Karpas-422 (cell line): Measurements from ENCODE around the gene TENT4A. TPM values are rescaled to one million over a fixed set of nuclear protein-coding genes. Genes with fewer than 3 reads are reported as not detected.

Source experiments
- DNase-seq: peaks from one replicate; pipeline ENCODE4 v3.0.0-alpha.2; 2015
- H2AFZ ChIP-seq: fragments of 200-600 bp; sonication (generic); 2 replicates; pipeline ENCODE4 v1.6.1; 2014; ENCODE audit warnings: antibody characterized with exemption, low read length, mixed read lengths
- H3K27ac ChIP-seq: fragments of 200-600 bp; sonication (generic); 2 replicates; pipeline ENCODE4 v1.5.1; 2014; ENCODE audit warnings: mild to moderate bottlenecking, low read length, moderate library complexity
- H3K27me3 ChIP-seq: fragments of 200-600 bp; sonication (generic); 2 replicates; pipeline ENCODE4 v1.6.1; 2014; ENCODE audit warnings: low read length, mixed read lengths
- H3K36me3 ChIP-seq: fragments of 200-600 bp; sonication (generic); 2 replicates; pipeline ENCODE4 v1.6.1; 2014; ENCODE audit warnings: low read length, mixed read lengths; ENCODE audit not compliant: insufficient read depth
- H3K4me1 ChIP-seq: fragments of 200-600 bp; sonication (generic); 2 replicates; pipeline ENCODE4 v1.6.1; 2014; ENCODE audit warnings: mild to moderate bottlenecking, low read length, mixed read lengths
- H3K4me2 ChIP-seq: fragments of 200-600 bp; sonication (generic); 2 replicates; pipeline ENCODE4 v1.6.1; 2014; ENCODE audit warnings: low read length, low read depth, mild to moderate bottlenecking; ENCODE audit not compliant: poor library complexity, severe bottlenecking
- H3K4me3 ChIP-seq: fragments of 200-600 bp; sonication (generic); 2 replicates; pipeline ENCODE4 v1.5.1; 2014; ENCODE audit warnings: mild to moderate bottlenecking, antibody characterized with exemption, low read length, mixed read lengths
- H3K79me2 ChIP-seq: fragments of 200-600 bp; sonication (generic); 2 replicates; pipeline ENCODE4 v1.6.1; 2014; ENCODE audit warnings: mild to moderate bottlenecking, low read length, mixed read lengths
- H3K9ac ChIP-seq: fragments of 200-600 bp; sonication (generic); 2 replicates; pipeline ENCODE4 v1.6.0; 2014; ENCODE audit warnings: low read length
- H3K9me2 ChIP-seq: fragments of 200-600 bp; sonication (generic), shearing (Covaris generic); replicated peaks from 2 replicates; pipeline ENCODE4 v1.6.0; 2014; ENCODE audit warnings: mild to moderate bottlenecking, low read length, moderate library complexity; ENCODE audit not compliant: insufficient read depth
- H3K9me3 ChIP-seq: fragments of 300-700, 200-600 bp; sonication (generic); 2 replicates; pipeline ENCODE4 v1.6.1; 2014; ENCODE audit warnings: low read length, mixed read lengths
- H4K20me1 ChIP-seq: fragments of 200-600 bp; sonication (generic); 2 replicates; pipeline ENCODE4 v1.6.1; 2014; ENCODE audit warnings: mild to moderate bottlenecking, antibody characterized with exemption, low read length, low read depth; ENCODE audit not compliant: insufficient read depth
- total RNA-seq: library from RNA; depleted of rRNA; stranded (reverse); fragments of >200 nt; shearing (Covaris generic); gene quantifications from 2 replicates; pipeline ENCODE4 v1.2.3, GENCODE V29; 2014; ENCODE audit warnings: low replicate concordance

TENT4A gene
- total RNA-seq, 1 experiment from 2014 or later: 45.3 TPM

- Histone ChIP-seq H3K9me2 (no peaks in the 10 kb centered on the region), H3K4me1 (peaks cover 74% of the 10 kb centered on the region), H2AFZ (no peak overlapping the region), H3K4me2 (peak overlapping the region; percentile 91), H3K27me3 (no peaks in the 10 kb centered on the region), H3K9me3 (no peaks in the 10 kb centered on the region), H3K9ac (peak overlapping the region; percentile 77), H3K79me2 (peaks cover 75% of the 10 kb centered on the region), H3K27ac (no peak overlapping the region), H3K36me3 (peaks cover 12% of the 10 kb centered on the region; the same call in 1 of the 2 replicates), H4K20me1 (peaks cover 55% of the 10 kb centered on the region), H3K4me3 (peak overlapping the region; percentile 83; the same call in 1 of the 2 replicates)
- DNase-seq: no peak
Measured at GRCh38 chr5:6716629-6717149, 3.5 kb downstream of the TENT4A start.

GRCh38 chr5:6717247-6717646 lies 4.0 kb downstream of the TENT4A start:
- no peak overlapping the region for H2AFZ ChIP-seq
- DNase-seq: no peak
- H3K27me3 ChIP-seq: no peaks in the 10 kb centered on the region
- H4K20me1 ChIP-seq: peaks cover 55% of the 10 kb centered on the region
- H3K27ac ChIP-seq: no peak overlapping the region
- H3K9me2 ChIP-seq: no peaks in the 10 kb centered on the region
- H3K9ac ChIP-seq: peak overlapping the region; percentile 77; the same call in 1 of the 2 replicates
- peak overlapping the region; percentile 91 for H3K4me2 ChIP-seq
- peak overlapping the region; percentile 83; the same call in 1 of the 2 replicates for H3K4me3 ChIP-seq
- peaks cover 81% of the 10 kb centered on the region for H3K79me2 ChIP-seq
- peaks cover 74% of the 10 kb centered on the region for H3K4me1 ChIP-seq
- no peaks in the 10 kb centered on the region for H3K9me3 ChIP-seq
- peaks cover 12% of the 10 kb centered on the region; the same call in 1 of the 2 replicates for H3K36me3 ChIP-seq

- Histone ChIP-seq H3K9me3 (no peaks in the 10 kb centered on the region), H3K27ac (no peak overlapping the region), H3K4me3 (no peak overlapping the region), H2AFZ (no peak overlapping the region), H3K4me2 (peak overlapping the region; percentile 91), H3K9me2 (no peaks in the 10 kb centered on the region), H3K79me2 (peaks cover 85% of the 10 kb centered on the region), H3K27me3 (no peaks in the 10 kb centered on the region), H4K20me1 (peaks cover 55% of the 10 kb centered on the region), H3K4me1 (peaks cover 74% of the 10 kb centered on the region), H3K9ac (peak overlapping the region; percentile 30; the same call in 1 of the 2 replicates), H3K36me3 (peaks cover 12% of the 10 kb centered on the region; the same call in 1 of the 2 replicates)
- DNase-seq: no peak
Measured at GRCh38 chr5:6717687-6718086, 4.5 kb downstream of the TENT4A start.

- Histone ChIP-seq H3K27me3 (no peaks in the 10 kb centered on the region), H3K9me3 (no peaks in the 10 kb centered on the region), H3K79me2 (peaks cover 90% of the 10 kb centered on the region), H4K20me1 (peaks cover 55% of the 10 kb centered on the region), H3K36me3 (peaks cover 12% of the 10 kb centered on the region; the same call in 1 of the 2 replicates), H3K4me2 (peak overlapping the region; percentile 91), H3K9me2 (no peaks in the 10 kb centered on the region), H2AFZ (no peak overlapping the region), H3K9ac (peak overlapping the region; percentile 16; the same call in 1 of the 2 replicates), H3K4me3 (no peak overlapping the region), H3K27ac (no peak overlapping the region), H3K4me1 (peaks cover 80% of the 10 kb centered on the region)
- DNase-seq: no peak
Measured at GRCh38 chr5:6718161-6718681, 5.0 kb downstream of the TENT4A start.

GRCh38 chr5:6718718-6719117 lies 5.5 kb downstream of the TENT4A start:
- Histone ChIP-seq H3K4me2 (no peak overlapping the region), H2AFZ (no peak overlapping the region), H3K27me3 (no peaks in the 10 kb centered on the region), H3K36me3 (peaks cover 12% of the 10 kb centered on the region; the same call in 1 of the 2 replicates), H3K9me3 (no peaks in the 10 kb centered on the region), H3K79me2 (peaks cover 95% of the 10 kb centered on the region), H3K27ac (no peak overlapping the region), H4K20me1 (peaks cover 55% of the 10 kb centered on the region), H3K4me1 (peaks cover 80% of the 10 kb centered on the region), H3K9me2 (no peaks in the 10 kb centered on the region), H3K9ac (peak overlapping the region; percentile 16; the same call in 1 of the 2 replicates), H3K4me3 (no peak overlapping the region)
- DNase-seq: no peak

GRCh38 chr5:6719417-6719816 lies 6.2 kb downstream of the TENT4A start:
- no peaks in the 10 kb centered on the region for H3K9me3 ChIP-seq
- no peak overlapping the region for H3K27ac ChIP-seq
- H3K27me3 ChIP-seq: no peaks in the 10 kb centered on the region
- H2AFZ ChIP-seq: no peak overlapping the region
- no peak for DNase-seq
- peaks cover 82% of the 10 kb centered on the region for H3K4me1 ChIP-seq
- H3K4me2 ChIP-seq: peak overlapping the region; percentile 10
- H4K20me1 ChIP-seq: peaks cover 55% of the 10 kb centered on the region
- peaks cover 12% of the 10 kb centered on the region; the same call in 1 of the 2 replicates for H3K36me3 ChIP-seq
- H3K79me2 ChIP-seq: peaks cover 99% of the 10 kb centered on the region
- H3K9ac ChIP-seq: no peak overlapping the region
- H3K4me3 ChIP-seq: no peak overlapping the region
- no peaks in the 10 kb centered on the region for H3K9me2 ChIP-seq

- Histone ChIP-seq H3K9ac (no peak overlapping the region), H3K36me3 (peaks cover 12% of the 10 kb centered on the region; the same call in 1 of the 2 replicates), H2AFZ (no peak overlapping the region), H3K4me2 (peak overlapping the region; percentile 10), H4K20me1 (peaks cover 50% of the 10 kb centered on the region), H3K79me2 (peaks cover 98% of the 10 kb centered on the region), H3K27ac (no peak overlapping the region), H3K27me3 (no peaks in the 10 kb centered on the region), H3K9me2 (no peaks in the 10 kb centered on the region), H3K4me3 (no peak overlapping the region), H3K9me3 (no peaks in the 10 kb centered on the region), H3K4me1 (peaks cover 86% of the 10 kb centered on the region)
- no peak for DNase-seq
Measured at GRCh38 chr5:6719896-6720560, 6.8 kb downstream of the TENT4A start.

- H3K9me3 ChIP-seq: no peaks in the 10 kb centered on the region
- no peak overlapping the region for H2AFZ ChIP-seq
- H3K4me1 ChIP-seq: peaks cover 85% of the 10 kb centered on the region
- 0 out of 2 replicates have a peak overlapping the region, but pooled peaks have one; percentile 4 for H3K27ac ChIP-seq
- peak overlapping the region; percentile 27; the same call in 1 of the 2 replicates for H3K9ac ChIP-seq
- no peaks in the 10 kb centered on the region for H3K27me3 ChIP-seq
- peak overlapping the region; percentile 68 for H3K4me2 ChIP-seq
- H3K9me2 ChIP-seq: no peaks in the 10 kb centered on the region
- peak overlapping the region; percentile 29; the same call in 1 of the 2 replicates for H3K4me3 ChIP-seq
- no peak for DNase-seq
- H4K20me1 ChIP-seq: peaks cover 45% of the 10 kb centered on the region
- H3K79me2 ChIP-seq: peaks cover 97% of the 10 kb centered on the region
- H3K36me3 ChIP-seq: peaks cover 12% of the 10 kb centered on the region; the same call in 1 of the 2 replicates
Measured at GRCh38 chr5:6720561-6720921, 7.3 kb downstream of the TENT4A start.
